HG03097 (cell line): ENCODE results near the gene PRR23E.

Experiments used
- ATAC-seq: cut with Tn5 transposase; IDR thresholded peaks from one replicate; pipeline ENCODE4 v1.9.1; 2021; ENCODE audit not compliant: unreplicated experiment, low FRiP score

Gene PRR23E

DNA sequence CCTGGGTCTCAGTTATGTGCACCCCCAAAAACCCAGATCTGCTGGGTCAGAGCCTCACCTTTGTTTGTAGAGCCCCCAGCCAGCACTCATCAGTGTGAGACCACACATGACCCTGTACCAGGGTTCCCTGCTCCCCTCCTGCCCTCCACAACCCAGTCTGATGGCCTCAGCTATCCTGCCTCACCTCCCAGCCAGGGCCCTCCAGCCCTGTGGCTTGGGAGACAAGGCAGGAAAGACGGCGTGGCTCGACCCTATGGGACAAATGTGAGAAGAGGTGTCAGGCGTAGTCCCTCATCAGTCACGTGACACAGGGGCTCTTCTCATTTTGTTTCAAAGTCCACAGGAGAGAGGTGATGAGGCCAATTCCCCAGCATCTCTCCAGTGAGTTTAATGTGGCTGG lies 28.3 kb upstream of the PRR23E start:
- no peak for ATAC-seq

DNA sequence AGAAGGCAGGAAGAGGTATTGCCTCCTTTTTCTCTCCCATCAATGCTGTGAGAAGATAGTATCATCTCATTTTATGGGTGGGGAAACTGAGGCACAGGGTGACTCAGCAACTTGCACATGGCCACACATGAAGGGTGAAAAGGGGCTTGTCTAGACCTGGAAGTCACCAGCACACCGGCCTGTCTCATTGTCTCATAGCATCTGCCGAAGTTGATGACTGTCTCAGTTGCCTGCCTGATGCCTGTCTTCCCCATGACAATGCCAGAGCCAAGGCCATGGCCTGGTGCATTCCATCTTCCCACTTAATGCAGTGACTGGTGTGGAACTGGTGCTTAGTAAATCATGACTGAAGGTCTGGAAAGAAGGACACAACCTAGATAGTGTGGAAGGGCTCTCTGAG lies 27.9 kb upstream of the PRR23E start:
- no peak for ATAC-seq

DNA sequence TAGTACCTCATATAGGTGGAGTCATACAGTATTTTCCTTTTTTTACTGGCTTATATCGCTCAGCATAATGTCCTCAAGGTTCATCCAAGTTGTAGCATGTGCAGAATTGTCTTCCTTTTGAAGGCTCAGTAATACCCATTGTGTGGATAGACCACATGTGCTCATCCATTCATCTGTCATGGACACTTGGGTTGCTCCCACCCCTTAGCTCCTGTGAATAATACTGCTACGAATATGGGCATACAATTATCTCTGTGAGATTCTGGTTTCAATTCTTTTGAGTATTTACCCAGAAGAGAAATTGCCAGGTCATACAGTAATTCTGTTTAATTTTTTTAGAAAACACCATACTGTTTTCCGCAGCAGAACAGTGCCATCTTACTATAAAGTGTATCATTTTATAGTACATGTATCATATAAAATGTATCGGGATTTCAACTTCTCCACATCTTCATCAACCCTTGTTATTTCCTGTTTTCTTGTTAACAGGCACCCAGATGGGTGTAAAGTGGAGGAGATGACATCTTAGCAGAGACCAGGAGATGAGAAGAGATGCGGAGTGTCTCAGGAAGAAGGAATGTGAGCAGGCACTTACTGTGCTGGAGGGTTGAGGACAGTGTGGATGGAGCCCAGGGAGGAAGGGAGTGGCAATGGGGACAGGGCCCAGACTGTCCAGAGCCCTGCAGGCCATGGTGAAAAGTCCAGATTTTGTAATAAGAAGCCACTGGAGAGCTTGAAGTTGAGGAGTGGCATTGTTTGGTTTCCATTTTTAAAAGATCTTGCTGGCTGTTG lies 27.0 kb upstream of the PRR23E start:
- ATAC-seq: no peak

DNA sequence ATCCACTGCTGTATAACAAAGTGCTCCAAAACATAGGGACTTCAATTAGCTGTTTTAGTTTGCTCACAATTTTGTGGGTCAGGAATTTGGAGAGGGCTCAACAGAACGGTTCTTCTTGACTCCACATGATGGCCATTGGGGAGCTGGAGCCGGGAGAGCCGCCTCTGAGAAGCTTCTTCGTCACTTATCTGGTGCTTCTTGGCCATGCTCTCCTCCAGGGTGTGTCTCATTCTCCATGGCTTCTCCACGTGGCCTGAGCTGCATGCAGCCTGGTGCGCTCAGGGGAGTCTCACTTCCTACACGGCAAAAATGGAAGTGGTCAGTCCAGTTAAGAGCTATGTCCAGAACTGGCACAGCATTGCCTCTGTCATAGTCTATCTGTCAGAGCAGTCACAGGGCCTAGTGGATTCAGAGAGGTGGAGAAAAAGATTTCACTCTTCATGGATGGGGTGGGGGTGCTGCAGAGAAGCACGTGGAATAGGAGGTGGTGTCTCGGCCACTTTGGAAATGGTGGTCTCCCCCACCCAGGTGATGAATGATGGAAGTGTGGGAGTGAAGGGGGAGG lies 26.3 kb upstream of the PRR23E start:
- ATAC-seq: no peak

DNA sequence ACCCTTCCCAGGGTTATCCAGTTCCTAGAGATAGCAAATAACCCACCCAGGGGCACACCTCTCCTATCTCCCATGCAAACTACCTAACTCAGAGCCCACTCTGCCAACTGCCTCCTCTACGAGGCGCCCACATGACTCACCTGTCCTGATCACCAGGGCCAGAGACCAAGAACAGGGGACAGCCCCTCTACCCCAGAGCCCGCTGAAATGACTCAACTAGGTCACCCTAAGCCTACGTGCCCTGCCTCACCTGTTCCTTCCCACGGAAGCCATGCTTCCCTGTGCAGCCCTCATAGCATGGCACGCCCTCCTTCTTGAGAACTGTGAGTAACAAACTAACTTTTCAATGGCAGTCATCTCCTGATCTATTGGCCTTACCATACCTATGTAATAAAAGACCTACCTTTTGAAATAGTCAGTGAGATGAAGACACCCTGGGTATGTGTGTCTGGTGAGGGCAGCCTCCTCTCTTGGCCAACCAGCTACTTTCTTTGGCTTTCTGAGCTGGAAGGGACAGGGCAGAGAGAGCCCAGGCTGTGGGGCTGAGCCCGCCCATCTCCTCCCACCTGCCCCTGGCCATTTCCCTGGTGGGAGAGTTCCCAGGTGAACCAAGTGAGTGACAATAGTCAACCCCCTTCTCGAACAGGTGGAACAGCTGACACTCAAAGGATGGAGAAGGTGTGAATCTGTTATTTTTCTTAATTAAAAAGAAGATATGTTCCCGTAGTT lies 25.5 kb upstream of the PRR23E start:
- ATAC-seq: no peak

DNA sequence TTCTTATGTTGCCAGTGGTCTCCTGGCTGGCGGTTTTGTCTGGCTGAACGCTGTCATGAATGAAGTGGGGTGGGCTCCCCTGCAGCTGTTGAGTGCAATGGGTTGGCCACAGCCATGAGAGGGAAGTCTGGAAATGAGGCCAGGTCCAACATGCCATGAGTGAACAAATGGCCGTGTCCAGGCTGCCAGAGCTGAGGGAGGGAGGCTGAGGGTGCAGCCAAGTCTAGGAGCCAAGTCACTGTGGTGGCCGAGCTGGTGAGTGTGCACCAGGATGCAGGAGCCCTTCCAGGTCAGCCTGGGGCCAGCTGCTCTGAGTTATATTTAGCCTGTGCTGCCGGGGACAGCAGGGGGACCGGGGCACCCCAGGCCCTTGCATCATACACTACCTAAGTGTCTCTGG lies 24.7 kb upstream of the PRR23E start:
- no peak for ATAC-seq

DNA sequence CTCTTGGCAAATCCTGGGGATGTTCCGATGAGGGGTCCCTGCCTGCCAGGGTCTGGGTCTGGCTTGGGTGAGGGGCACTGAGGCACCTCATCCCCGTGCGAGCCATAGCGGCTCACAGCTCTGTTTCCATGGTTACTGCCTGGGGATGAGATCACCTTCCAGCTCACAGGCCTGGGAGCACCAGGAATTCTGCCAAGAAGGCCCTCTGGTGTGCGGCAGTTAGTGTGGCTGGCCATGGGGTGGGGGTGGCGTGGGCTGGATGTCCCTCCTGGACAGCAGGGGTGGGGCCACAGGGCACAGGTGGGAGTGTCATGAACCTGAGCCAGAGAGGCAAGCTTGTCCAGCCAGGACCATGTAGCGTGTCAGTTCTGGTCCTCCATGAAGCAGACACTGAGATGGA lies 22.1 kb upstream of the PRR23E start:
- ATAC-seq: no peak

DNA sequence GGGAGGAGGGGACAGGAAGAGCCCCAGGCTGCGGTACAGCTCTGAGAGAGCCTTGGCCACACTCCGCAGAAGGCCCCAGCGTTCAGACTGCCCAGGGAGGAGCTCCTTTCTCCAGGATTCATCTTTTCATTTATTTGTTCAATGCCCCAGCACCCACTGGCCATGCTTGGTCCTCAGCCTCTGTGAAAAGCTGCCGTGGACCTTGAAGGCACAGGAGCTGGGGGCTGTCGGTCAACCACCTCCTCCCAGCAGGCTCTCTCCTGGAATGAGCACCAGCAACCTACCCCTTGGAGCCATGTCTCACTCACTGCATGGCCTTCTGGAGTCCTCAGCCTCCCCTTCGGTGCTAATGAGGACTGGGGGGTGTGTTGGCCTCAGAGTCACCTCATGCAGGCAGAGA lies 21.6 kb upstream of the PRR23E start:
- no peak for ATAC-seq

DNA sequence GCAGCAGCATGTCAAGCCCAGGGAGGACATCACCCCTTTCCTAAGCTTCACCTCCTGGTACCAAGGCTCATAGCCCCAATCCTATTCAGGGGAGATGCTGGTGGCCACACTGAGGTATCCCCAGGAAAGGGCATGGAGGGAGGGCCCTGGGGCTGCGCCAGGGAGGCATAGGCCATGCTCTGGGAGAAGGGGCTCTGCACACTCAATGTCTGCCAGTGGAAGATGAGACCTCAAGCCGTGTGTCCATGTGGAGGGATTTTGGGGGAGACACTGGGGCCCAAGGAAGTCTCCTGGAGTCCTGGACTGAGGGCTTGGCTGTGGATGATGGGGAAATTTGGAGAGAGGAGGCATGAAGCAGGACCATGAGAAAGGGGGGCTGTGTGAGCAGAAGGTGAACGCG lies 21.2 kb upstream of the PRR23E start:
- no peak for ATAC-seq

DNA sequence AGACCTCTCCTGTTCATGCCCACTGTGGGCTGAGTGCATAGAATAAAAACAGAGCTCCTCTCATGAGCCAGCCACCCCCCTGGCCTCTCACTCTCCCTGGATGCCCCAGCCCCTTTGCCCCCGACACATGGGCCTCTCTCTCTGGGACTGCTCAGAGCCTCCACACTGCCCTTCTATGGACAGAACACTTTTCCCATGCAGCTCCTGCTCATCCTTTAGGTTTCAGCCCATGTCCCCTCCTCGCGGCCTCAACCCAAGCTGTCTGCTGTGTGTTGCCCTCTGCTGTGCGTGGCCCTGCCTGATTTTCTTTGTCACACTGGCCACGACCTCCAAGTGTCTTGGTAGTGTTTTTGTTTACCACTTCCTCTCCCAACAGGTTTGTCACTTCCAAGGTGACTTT lies 20.7 kb upstream of the PRR23E start:
- ATAC-seq: no peak

DNA sequence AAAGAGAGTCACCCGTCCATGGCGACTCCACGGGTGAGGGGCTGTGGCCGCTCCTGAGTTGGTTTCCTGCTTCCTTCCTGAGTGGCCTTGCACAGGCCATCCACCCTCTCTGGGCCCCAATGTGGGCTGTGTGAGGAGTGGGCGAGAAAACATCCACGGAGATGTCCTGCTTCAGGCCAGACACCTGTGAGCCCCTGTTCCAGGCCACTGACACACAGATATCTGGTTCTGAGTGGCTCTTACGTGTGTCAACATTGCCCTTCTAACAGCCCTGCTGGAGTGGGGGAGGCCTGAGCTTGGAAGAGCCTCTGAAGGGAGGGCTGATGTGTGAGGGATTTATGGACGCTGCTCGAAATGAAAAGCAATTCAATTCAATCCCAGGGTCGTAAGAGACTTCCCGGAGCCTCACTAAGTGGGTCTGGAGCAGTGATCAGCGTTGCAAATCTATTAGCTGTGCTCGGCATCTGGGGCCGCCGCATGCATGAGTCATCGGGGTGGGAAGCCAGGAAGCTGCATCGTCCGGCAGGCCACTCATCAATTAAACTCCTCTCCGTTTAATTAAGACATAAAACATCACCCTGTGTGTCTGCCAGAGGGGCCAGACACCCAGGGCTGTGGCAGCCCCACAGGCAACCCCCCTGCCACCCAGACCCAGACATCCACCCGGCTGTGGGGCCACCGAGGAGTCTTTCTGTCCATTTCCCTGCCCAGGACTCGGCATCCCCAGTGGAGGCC lies 20.0 kb upstream of the PRR23E start:
- ATAC-seq: no peak

DNA sequence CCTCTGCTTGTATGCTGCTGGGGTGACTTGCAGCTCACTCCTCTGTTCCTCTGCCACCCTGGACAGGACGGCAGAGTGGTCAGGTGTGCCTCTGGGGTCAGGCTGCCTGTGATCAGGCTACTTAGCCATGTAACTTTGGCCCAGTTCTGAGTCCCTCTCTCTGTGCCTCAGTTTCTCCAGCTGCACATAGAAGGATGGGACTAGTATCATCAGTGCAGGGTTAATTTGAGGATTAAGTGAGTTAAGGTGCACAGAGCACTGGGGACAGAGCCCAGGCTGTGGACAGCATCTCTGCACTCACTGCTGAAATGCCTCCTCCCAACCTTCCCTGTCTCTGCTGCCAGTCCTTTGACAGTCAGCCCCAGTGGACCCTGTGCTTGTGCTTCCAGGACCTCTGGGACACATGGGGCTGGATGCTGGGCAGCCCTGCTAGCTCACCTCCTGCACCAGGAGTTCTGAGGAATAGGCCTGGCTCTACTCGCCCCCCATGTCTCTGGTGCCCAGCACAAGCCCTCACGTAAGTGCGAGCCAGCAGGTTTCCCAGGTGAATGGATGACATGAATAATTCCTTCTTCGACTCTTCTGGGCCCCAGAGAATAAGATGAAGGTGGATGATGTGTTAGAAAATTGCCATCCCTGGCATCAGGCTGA lies 19.3 kb upstream of the PRR23E start:
- ATAC-seq: no peak

DNA sequence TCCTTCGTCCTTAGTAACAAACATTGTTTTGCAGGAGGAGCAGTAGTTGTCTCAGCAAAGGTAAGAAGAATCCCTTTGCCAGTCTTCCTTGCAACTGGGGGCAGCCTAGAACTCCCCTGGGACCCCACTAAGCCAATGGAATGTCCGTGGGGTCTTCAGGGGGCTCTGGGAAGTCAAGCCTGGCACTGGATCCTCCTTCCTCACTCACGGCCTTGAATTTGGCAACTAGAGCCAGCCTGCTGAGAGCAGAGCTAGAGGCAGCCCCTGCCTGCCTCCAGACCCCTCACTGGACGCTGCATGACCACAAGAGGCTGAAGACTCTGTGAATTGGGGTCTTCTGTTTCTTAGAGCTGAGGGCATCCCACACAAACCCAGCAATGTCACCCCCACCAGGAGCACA lies 18.6 kb upstream of the PRR23E start:
- ATAC-seq: no peak

DNA sequence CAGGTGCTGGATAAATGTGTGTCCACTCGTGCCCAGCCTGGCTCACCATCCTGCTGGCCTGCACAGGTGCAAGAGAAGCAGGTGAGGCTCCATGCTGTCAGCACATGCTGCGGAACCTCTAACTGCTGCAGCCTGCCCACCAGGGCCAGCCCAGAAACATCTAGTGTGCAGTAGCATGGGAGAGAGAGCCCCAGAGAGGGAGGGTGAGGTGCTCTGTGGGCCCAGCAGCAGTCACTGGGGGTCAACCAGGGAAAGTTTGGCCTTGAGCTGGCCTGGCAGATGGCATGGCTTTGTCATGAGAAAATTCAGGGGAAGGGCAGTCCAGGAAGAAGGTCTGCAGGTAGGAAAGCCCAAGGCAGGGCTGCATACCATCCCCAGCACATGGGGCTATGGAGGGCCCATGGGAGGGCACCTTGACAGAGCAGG lies 18.2 kb upstream of the PRR23E start:
- ATAC-seq: no peak

DNA sequence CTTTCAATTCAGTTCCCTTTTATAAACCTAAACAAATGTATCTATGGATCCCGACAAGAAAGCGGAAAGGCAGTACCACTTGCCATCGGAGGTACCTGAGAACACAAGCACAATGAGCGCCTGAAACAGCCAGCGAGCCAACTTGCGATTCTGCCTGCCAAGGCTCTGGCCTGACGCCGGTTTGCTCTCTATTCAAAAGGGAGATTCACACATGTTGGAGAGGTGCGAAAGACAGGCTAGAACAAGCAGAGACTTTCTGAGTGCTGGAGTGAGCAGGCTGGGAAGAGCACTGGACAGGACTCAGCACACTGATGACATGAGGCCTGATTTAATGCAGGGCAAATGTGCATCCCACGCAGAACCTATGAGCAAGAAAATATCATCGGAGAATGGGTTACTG lies 17.7 kb upstream of the PRR23E start:
- ATAC-seq: no peak

DNA sequence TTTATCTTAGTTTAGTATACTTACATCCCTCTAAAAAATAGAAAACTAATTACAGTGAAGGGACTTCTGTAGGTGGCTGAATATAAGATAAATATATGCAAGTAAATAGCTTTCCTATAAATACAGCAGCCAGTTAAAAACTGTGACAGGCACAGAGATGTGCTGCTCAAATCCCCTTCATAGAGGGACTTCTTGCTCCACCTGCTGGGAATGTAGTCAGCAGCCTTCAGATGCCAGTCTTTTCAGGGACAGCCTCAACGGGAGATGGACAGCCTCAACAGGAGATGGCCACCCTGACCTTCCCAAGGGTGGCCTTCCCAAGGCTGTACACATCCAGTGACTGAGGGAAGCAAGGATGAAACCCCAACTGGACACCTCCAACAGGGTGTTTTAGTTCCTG lies 15.7 kb upstream of the PRR23E start:
- ATAC-seq: no peak

DNA sequence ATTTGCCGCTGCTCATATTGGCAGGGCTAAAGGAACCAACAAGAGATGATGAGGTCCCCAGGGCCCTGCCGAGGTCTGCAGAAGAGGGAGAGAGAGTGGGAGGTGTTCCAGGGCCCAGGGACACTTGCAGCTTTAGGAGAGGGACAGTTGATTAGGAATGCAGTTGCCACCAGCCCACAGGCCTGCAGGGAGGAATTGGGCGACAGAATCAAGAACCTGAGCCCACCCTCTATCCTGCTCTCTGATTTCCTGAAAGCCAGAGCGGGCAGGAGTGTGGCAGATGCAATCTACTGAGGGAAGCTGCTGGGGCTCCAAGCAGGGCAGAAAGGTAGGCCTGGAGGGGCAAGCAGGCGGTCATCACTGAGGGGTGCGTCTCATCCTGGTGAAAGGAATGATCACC lies 12.1 kb upstream of the PRR23E start:
- no peak for ATAC-seq

DNA sequence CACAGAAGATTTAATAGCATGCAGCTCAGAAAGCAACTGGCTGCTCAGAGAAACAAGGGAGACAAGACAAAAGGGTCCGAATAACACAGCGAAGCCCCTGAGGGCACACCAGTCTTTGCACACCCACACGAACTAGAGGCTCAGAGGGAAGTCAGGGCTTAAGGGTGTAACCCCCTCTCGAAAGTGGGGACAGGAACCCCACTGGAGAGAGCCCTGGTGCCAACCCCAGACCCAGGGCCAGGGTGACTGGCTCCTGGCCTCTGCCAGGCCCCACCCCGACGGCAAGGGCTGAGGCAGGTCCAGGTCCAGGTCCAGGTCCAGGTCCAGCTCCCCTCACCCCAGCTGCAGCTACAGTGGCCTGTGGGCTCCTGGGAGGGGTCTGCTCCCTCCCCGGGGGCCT lies 10.5 kb upstream of the PRR23E start:
- ATAC-seq: no peak

DNA sequence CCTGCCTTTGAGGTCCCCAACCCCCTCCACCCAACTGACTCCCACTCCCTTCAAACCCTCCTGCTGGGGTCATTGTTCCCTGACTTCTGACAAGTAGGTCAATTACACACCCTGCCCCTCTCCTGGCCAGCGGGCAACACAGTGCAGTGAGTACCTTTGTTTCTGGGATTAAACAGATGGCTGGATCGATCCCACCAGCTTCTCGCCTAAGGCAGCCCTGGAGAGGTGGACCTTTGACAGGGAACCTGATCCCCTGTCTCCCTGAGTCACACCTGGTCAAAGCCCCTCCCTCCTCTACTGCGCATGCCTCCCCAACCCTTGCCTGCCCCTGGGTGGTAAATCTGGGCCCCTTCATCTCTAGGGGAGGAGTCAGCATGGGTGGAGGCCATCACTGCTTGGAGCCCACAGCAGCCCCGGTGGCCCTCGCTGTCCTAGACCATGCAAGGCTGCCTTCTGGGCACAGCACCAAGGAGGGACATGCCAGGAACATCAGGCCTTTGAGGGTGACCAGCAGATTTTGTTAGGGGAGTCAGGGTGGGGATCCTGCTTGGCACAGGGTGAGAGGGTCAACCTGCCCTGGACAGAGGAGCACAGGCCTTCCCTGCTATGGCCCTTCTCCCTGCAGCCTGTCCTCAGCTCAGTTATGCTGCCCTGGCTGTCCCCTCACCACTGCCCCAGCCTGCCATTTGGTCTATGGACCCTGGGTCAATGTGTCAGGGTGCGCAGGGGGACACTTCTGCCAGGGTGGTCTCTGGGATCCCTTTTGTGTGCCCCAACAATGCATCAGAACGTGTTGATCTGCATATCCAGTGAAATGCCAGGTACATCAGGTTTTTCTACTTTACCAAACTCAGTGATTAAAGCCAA lies 9.8 kb upstream of the PRR23E start:
- no peak for ATAC-seq
